GM19035 (cell line): ENCODE data around the gene CIART.
"Not testable (repeated sequence)": the region's sequence is repeated elsewhere in the genome, so short reads cannot be mapped to it uniquely, and the experiment has no call there.

ENCODE experiments used
- ATAC-seq: cut with Tn5 transposase; IDR thresholded peaks from one replicate; pipeline ENCODE4 v1.9.1; 2021; ENCODE audit not compliant: unreplicated experiment

Gene CIART

DNA sequence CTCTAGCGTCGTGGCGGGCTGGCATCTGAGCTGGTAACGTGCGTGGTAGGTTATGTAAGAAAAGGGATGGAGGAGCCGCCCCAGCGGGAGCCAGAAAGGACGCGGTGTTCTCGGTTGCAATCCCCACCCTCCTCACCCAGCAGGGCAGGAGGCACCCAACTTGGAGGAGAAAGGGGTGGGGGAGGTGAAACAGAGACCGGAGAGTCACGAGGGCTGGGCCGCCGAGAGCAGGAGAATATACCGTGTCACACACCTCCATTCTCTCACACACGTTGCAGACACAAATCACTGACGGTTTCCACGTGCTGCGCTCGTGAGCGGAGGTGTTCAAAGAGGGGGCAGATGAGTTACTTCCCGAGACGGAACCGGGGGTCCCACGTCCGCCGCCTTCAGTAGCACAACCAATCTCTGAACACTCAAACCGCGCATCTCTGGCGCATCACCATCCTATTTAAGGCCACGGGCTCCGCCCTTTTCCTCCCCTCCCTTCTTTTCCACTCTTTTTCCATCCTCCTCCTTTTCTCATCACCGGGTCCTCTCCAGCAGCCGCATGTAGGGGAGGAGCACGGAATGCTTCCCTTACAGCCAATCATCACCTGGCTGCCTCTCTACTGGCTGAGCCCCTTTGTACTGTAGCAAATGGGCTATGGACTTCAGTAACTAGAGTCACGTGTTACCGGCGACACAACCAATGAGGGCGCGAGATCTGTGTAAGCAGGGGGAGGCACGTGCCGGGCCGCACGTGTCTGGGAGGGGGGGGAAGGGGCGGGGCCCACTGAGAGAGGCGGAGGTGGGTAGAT lies at the start of gene CIART:
CIART (plus strand) TSS at position 797 of the 800 bp plus-strand sequence. CDS start 714 bp downstream, outside the sequence.
- no peak for ATAC-seq

- ATAC-seq: not testable (repeated sequence)
Measured at GRCh38 chr1:150232921-150233320, 49.4 kb upstream of the CIART start.

- no peak for ATAC-seq
Measured at GRCh38 chr1:150233359-150234308, 48.7 kb upstream of the CIART start.

- ATAC-seq: no peak
Measured at GRCh38 chr1:150234309-150234565, 48.1 kb upstream of the CIART start.

GRCh38 chr1:150234566-150235293 lies 47.6 kb upstream of the CIART start:
- ATAC-seq: peak; percentile 54

- ATAC-seq: peak; percentile 1
Measured at GRCh38 chr1:150235294-150235851, 47.0 kb upstream of the CIART start.

DNA sequence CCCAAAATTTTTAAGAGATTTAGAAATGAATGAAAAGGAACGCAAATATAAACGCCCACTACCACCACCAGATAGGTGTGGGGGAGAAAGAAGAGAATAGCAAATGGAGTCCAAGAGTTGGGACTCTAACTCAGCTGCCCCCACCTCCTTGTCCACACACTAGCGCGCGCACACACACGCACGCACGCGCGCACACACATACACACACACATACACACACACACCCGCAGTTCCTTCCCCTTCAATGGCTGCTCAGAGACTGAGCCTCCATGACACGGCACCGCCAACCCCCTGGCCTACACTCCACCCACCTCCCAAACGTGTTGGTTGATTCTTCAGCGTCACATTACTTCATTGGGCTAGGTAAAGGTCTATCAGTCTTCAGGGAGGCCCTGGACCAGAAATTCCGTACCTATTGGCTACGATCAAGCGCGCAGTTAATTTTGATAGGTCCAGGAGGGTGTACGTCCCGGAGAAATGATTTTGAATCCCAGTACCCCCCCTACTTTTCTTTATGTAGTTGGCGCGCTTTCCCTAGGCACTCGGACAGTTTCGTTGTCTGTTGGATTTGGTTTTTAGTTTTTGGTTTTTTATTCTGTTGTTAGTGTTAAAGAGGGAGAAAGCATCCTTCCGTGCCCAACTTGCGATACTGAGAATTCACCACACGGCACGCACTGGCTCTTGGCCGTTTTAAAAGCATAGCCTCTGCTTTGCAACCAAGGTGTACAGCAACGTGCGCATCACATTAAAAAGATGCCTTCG lies 46.3 kb upstream of the CIART start, which contains the start of gene ANP32E:
ANP32E (minus strand) TSS at position 261 of the 762 bp plus-strand sequence. CDS start 326 bp downstream, outside the sequence.
- peak; percentile 88 for ATAC-seq

DNA sequence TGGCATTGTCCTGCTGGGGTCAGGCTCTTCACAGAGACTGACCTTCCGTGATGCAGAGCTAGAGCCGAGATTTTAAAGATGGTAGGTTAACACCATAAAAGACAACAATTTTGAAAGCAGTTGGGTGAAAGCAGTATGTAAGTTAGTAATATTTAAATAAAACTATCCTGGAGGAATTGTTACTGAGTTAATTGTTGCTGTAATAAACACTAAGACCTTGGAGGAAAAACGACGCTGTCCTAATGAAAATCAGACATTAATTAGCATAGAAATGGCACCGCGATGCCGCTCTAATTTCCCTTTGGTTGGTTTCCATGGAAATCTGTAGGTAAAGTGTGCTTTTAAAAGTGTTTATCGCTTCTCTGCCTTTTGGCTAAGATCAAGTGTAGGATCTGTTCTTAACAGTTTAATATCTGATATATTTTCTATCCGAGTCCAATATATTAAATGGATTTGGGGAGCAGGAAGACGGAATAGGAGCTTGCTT lies 45.7 kb upstream of the CIART start:
- no peak for ATAC-seq

GRCh38 chr1:150237176-150237575 lies 45.2 kb upstream of the CIART start:
- ATAC-seq: not testable (repeated sequence)

DNA sequence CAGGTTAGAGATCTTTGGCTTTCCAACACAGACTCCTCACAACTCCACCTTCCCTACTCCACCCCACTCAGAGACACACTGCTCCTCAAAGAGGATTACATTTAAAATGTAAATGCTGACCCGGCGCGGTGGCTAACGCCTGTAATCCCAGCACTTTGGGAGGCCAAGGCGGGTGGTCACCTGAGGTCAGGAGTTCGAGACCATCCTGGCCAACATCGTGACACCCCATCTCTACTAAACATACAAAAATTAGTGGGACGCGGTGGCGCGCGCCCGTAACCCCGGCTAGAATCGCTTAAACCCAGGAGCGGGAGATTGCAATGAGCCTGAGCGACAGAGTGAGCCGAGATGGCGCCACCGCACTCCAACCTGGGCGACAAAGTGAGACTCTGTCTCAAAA lies 44.6 kb upstream of the CIART start:
- no peak for ATAC-seq

- ATAC-seq: no peak
Measured at GRCh38 chr1:150243003-150243402, 39.4 kb upstream of the CIART start.

DNA sequence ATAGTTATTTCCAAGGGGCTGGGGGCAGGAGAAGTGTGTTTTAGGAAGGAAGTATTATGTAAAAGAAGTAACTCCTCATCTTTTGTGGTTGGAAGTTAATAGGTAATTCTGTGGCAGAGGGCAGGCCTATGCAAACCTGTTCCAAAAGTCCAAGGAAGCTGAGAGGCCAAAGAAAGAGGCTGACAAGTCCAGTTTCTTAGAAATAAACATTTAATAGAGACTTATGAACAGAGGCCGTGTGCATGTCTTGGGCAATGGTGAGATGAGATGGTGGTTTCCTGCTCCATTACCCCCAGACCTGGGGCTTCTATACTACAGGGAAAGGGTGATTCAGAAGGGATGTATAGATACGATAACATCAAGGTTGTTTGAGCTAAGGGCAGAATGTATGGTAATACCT lies 32.4 kb upstream of the CIART start:
- ATAC-seq: no peak

GRCh38 chr1:150256198-150256553 lies 26.2 kb upstream of the CIART start:
- no peak for ATAC-seq

- no peak for ATAC-seq
Measured at GRCh38 chr1:150256554-150257341, 25.6 kb upstream of the CIART start.

DNA sequence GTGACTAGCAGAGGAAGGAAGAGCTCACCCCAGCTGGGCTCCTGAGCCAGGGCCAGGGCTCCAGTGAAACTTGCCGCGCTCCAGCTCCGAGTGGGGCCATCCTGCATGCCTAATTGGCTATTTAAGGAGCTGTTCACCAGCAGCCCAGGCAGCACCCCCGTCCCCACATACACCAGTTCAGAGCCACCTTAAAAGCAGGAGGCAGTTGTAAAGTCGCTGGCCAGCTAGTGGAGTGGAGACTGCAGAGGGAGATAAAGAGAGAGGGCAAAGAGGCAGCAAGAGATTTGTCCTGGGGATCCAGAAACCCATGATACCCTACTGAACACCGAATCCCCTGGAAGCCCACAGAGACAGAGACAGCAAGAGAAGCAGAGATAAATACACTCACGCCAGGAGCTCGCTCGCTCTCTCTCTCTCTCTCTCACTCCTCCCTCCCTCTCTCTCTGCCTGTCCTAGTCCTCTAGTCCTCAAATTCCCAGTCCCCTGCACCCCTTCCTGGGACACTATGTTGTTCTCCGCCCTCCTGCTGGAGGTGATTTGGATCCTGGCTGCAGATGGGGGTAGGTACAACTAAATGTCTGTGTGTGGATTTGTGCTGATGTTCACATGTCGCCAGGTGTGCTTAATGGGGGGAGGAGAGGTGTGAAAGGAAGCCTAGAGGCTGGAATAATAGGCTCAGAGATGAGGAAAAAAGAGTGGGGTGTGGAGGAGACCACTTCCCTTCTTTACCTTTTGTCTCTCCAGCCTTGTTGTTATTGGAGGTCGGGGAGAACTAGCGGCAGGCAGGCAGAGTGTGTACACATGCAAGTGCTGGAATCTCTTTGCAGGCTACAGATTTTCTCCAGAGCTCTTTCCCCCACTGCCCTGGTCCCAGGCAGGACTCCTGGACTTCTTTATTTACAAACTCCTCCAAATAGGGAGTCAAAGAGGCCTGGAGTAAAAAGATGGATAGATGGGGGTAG lies 24.4 kb upstream of the CIART start, which contains the start of gene CA14:
CA14 (plus strand) TSS at position 151 of the 962 bp plus-strand sequence; CDS start at position 506, 355 bp downstream.
- no peak for ATAC-seq

DNA sequence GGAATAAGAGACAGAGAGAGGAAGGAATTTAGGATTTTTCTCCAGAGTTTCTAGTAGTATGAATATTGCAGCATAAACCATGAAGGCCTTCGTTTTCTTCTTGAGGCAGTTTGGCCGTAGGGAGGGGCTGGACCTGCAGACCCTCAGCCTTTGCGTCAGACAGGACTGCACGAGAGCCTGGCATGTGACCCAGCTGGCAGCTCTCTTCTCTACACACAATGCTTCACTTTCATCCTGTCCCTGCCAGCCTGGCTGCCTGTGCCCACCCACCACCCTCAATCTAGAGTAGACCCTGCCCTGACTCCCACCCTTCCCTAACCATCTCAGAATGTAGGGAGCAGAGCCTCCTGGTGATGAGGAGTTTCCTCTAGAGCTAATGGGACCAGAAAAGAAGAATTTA lies 23.1 kb upstream of the CIART start:
- ATAC-seq: no peak

GRCh38 chr1:150259758-150260669 lies 22.3 kb upstream of the CIART start:
- ATAC-seq: no peak
